ENCODE measurements around the gene MYO9B.

The MYO9B gene, protein sequence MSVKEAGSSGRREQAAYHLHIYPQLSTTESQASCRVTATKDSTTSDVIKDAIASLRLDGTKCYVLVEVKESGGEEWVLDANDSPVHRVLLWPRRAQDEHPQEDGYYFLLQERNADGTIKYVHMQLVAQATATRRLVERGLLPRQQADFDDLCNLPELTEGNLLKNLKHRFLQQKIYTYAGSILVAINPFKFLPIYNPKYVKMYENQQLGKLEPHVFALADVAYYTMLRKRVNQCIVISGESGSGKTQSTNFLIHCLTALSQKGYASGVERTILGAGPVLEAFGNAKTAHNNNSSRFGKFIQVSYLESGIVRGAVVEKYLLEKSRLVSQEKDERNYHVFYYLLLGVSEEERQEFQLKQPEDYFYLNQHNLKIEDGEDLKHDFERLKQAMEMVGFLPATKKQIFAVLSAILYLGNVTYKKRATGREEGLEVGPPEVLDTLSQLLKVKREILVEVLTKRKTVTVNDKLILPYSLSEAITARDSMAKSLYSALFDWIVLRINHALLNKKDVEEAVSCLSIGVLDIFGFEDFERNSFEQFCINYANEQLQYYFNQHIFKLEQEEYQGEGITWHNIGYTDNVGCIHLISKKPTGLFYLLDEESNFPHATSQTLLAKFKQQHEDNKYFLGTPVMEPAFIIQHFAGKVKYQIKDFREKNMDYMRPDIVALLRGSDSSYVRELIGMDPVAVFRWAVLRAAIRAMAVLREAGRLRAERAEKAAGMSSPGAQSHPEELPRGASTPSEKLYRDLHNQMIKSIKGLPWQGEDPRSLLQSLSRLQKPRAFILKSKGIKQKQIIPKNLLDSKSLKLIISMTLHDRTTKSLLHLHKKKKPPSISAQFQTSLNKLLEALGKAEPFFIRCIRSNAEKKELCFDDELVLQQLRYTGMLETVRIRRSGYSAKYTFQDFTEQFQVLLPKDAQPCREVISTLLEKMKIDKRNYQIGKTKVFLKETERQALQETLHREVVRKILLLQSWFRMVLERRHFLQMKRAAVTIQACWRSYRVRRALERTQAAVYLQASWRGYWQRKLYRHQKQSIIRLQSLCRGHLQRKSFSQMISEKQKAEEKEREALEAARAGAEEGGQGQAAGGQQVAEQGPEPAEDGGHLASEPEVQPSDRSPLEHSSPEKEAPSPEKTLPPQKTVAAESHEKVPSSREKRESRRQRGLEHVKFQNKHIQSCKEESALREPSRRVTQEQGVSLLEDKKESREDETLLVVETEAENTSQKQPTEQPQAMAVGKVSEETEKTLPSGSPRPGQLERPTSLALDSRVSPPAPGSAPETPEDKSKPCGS (N-terminal part only)

DNA sequence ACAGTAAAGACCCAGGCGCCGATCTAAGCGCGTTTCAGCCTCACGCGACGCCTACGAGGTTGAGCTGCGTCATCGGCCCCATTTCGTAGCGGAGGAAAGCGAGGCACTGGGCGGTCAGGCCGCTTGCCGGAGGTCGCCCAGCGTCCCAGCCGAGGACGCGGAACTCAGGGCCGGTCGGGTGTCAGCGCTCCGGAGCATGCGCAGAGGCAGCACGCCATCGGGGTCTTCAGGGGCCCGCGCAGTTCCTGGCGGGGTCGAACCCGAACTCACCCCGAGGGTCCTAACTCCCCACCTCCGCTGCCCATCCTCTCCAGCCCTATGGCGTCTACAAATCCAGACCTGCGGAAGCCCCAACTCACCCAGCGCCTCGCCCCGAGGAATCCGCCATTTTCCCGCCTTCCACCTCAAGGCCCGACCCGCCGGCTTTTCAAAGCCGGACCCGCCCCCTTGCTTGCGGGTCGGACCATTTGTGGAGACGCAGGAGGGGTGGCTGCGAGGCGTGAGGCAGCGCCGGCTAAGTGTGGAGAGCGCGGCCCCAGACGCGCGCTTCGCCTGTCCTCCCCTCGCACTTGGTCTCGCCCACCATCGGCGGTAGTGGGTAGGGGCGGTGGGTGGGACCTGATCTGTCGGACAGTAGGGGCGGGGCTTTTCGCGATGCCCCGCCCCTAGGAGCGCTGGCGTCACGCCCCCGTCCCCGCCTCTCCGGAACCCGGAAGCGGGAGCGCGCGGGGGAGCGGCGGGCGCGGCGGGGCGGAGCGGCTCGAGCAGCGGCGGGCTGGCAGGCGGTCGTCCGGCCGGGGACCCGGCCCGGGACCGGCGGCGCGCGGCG is at the start of gene MYO9B, which contains the start of gene HAUS8:
Gene MYO9B, plus strand, starts transcription at position 743 of the 829 bp plus-strand sequence. CDS start 25,941 bp downstream, outside the sequence.
Gene HAUS8, minus strand, starts transcription at position 418 of the 829 bp plus-strand sequence. Its CDS starts 30 bp downstream, at position 388.
- peak within 1 kb of the TSS; percentile 73 to 92 (median 84) for H3K4me3 ChIP-seq
- peak within 1 kb of the TSS; percentile 77 to 95 (median 90) for H3K27ac ChIP-seq

DNA sequence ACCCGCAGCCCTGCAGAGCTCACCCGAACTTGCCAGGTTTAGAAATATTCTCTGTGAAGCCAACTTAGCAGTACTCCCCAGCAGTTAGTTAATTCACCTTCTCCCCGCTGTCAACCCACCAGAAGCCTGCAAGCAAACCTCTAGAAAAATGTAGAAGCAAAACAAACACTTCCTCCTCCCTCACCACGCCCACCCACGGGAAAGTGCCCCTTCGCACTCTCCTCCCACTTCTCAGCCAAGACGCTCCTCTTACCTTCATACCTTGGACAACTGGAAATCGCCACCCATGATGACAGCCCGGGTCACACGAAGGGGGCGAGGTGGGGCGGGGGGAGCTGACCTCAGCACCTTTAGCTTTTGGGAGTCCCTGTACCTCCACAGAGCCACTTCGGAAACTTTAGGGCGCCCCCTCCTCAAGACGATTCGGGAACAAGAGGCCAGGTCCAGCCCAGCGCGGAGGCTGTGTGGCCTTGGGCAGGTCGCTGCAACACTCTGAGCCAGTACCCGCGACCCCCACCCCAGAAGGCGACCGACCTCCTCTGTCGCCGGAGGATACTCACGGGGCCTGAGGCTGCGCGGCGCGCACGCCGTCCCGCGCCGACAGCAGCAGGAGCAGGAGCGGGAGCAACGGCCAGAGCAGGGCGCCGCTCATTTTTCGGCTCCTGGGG is 49.5 kb upstream of the MYO9B start:
- no peak overlapping the region for H3K27ac ChIP-seq
- peak overlapping the region in 3 of 7 experiments; percentile 5 to 22 (median 8) for H3K4me3 ChIP-seq

DNA sequence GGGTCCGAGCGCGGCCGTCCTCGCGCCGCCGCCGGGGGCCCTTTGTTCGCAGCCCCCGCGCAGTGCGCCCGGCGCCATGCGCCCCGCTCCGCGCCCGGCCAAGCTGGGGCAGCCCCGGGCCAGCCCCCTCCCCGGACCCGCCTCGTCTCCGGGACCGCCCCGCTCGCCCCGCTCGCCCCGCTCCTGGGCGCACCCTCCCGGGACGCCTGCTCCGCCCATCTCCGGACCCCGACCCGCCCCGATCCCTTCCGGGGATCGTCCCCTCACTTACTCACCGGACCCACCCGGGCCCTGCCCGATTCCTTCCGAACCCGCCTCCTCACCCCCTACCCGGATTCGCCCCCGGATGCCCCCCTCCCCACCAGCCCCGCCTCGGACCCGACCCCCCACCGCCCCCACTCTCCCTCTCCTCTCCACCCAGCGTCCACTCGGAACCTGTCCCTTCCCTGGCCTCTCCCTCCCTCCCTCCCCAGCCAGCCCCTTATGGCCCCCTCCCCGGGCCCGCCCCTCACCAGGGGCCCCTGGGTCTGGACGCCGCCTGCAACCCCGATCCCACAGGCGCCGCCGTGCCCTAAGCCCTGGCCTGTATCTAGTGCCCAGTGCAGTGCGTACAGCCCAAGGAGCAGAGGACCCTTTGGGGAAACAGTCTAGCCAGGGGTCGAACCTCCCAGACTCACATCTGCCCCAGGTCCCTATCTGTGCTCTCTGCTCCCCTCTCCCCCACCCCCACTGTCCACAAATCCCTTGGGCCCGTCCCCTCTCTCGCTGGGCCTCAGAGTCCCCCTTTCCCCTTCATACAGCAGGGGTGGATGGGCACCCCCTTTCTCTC is 48.7 kb upstream of the MYO9B start, which contains the start of gene CPAMD8:
Gene CPAMD8, minus strand, starts transcription at position 105 of the 829 bp plus-strand sequence. CDS start 168 bp downstream, outside the sequence.
- H3K27ac ChIP-seq, result no peak within 1 kb of the TSS
- H3K4me3 ChIP-seq, result peak within 1 kb of the TSS in 3 of 7 experiments; percentile 5 to 22 (median 8)

DNA sequence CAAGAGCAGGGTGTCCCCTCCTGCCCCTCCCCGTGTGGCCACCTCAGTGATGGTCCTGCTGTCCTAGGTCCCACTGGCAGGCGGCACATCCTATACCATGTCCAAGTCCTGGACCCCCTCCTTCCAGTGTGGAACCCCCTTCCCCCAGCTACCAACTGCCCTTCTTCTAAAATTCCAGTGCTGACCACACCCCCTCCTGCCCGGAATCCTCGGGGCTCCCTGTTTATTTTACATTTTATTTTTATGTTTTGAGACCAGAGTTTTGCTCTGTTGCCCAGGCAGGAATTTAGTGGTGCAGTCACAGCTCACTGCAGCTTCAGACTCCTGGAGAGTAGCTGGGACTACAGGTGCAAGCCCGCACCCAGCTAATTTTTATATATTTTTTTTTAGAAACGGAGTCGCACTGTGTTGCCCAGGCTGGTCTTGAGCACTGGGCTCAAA is 48.0 kb upstream of the MYO9B start:
- Histone ChIP-seq H3K4me3 (no peak overlapping the region), H3K27ac (no peak overlapping the region)

DNA sequence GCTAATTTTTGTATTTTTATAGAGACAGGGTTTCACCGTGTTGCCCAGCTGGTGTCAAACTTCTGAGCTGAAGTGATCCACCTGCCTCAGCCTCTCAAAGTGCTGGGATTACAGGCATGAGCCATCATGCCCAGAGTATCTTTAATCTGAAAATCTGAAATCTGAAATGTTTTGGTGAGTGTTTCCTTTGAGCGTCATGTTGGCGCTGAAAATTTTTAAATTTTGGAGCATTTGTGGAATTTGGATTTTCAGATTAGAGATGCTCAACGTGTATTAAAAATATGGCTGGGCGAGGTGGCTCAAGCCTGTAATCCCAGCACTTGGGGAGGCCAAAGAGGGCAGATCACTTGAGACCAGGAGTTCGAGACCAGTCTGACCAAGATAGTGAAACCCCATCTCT is 43.8 kb upstream of the MYO9B start:
- no peak overlapping the region for H3K4me3 ChIP-seq
- no peak overlapping the region for H3K27ac ChIP-seq

DNA sequence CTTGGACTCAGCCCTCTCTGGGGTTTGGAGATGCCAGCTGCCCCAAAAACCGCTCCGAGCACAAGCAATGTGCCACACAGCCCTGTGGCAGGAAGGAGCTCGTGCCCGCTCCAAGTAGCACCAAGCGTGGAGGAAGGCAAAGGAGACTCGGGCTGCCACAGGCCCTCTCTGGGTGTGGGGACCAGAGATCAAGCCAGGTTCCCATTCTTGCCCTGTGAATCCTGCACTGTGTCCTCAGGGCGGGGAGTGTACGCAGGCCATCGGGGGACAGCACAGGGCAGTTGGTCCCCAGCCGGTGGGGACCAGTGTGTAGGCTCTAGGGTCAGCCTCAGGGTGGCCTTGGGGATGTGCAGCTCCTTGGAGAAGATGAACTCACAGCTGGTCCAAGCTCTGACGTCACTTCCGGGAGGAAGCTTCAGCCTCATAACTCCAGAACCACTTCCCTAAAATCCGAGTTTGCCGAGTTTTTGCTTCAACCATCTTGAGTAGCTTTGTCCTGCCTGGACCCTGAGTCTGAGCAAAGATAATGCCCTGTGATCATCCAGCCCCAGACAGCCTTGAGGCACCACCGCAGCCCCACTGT is 39.6 kb upstream of the MYO9B start:
- no peak overlapping the region for H3K4me3 ChIP-seq
- no peak overlapping the region for H3K27ac ChIP-seq

DNA sequence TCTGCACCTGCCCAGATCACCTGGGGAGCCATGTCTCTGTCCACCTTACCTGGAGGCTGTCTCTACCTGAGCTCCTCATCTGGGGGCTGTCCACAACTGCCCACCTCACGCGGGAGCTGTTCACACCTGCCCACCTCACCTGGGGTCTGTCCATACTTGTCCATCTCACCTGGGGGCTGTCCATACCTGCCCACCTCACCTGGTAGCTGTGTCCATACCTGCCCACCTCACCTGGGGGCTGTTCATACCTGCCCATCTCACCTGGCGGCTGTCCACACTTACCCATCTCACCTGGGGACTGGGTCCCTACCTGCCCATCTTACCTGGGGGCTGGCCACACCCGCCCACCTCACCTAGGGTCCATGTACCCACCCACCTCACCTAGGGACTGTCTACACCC is 38.9 kb upstream of the MYO9B start:
- Histone ChIP-seq H3K27ac (no peak overlapping the region), H3K4me3 (no peak overlapping the region)

DNA sequence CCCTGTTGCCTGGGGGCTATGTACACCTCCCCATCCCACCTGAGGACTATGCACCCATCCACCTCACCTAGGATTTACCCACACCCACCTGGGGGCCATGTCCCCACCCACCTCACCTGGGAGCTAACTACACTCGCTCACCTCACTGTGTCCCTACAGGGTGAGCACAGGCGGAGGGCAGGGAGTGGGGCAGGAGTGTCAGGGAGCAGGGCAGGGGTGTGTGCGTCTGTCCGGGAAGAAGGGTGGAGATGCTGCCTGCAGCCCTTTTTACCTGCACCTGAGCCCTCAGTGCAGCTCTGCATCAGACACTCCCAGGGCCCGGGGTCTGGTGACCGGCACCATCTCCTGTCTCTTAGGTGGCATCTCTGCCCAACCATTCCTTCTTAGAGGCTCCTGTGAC is 38.4 kb upstream of the MYO9B start:
- H3K4me3 ChIP-seq, result no peak overlapping the region
- no peak overlapping the region for H3K27ac ChIP-seq

DNA sequence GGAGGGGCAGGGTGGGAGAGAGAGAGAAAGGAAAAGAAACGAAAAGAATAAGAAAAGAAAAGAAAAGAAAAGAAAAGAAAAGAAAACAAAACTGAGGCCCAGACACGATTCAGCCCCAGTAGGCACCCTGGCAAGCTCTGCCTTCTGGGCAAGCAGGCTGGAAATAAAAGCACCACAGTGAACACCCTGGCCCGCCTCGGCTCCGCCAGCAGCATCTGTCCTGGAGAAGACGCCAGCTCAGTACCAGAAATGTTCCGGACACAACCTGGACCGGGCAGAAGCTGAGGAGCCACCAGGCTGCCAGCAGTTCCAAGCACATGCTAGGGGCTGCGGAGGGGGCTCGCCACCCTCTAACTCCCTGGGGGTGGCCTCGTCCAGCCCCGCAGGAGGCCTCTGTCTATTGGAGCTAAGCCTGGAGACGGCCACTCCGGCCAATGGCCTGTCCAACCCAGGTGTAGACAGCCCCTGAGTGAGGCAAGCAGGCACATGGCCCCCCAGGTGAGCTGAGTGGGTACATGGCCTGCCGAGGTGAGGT is 37.5 kb upstream of the MYO9B start:
- Histone ChIP-seq H3K27ac (no peak overlapping the region), H3K4me3 (no peak overlapping the region)

DNA sequence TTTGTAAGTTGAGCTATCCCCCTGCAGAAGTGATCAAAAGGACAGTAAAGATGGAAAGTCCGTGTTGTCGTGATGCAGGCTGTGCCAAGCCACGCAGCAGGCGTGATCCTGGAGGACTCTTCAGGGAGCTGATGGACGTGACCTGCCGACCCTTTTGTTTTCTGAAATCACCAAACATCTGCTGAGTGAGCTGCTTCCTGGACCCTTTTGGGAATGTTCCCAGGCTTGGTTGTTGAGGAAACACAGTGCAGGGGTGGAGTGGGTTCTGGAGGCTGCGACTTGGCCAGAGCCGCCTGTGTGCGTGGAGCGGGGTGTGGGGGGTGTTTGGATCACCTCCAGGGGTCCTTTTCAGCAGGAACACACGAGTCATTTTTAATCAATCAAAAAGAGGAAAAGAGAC is 33.6 kb upstream of the MYO9B start:
- Histone ChIP-seq H3K4me3 (no peak overlapping the region), H3K27ac (no peak overlapping the region)

DNA sequence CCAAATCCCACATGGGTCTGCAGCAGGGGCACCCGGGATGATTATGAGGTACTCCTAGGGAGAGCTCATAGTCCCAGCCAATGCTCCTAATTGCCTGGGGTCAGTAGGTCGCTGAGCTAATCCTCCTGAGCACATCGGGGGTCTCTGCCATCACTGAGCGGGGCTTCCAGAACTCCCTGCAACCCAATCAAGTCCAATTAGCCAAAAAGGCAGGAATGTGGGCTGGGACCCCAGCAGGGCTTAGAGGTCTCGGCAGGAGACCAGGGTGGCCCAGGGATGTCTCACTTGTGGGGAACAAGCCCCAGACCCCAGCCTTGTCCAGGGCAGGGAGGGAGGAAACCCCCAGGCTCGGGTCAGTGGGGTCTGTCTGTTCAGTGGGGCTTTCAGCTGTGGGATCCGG is 31.8 kb upstream of the MYO9B start:
- no peak overlapping the region for H3K27ac ChIP-seq

DNA sequence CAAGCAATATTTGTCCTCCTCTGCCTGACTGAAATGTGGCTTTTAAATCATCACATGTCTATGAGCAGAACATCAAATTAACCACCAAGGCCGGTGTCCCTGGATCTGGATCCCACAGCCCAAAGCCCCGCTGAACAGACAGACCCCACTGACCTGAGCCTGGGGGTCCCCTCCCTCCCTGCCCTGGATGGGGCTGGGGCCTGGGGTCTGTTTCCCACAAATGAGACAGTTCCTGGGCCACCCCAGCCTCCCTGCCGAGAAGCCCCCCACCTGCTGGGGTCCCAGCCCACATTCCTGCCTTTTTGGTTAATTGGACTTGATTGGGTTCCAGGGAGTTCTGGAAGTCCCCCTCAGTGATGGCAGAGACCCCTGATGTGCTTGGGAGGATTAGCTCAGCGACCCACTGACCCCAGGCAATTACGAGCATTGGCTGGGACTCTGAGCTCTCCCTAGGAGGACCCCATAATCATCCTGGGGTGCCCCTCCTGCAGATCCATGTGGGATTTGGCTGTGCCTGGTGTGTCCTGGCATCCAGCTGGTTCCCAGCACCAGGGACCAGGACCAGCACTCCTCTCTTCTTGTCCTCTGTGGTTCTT is 29.6 kb upstream of the MYO9B start:
- no peak overlapping the region for H3K27ac ChIP-seq
- H3K4me3 ChIP-seq, result no peak overlapping the region

More for the DNA sequence above, 31.8 kb upstream of the MYO9B start:
- H3K4me3 ChIP-seq, result no peak overlapping the region

DNA sequence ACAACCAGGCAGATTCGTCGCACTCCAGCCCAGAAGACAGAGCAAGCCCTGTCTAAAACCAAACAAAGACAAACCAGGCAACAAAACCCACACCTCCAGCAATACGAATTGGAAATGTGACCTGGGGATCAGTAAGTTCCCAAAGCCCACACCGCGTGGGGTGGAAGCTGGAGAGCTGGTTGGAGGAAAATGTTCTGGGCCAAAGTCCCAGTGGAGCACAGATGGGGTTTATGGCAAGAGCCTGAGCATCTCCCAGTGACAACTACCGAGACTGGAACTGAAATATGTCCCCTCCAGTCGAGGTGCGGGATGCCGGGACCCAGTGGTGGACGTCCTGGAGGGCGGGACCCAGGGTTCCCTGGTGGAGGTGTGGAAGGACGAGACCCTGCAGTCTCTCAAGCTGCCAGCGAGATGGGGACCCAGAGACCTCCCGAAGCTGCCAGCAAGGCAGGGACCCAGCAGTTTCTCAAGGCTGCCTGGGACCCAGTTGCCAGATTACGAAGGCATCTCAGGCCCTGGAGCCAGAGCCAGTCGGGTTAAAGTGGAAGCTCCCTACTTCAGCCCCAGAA is 26.6 kb upstream of the MYO9B start:
- Histone ChIP-seq H3K4me3 (no peak overlapping the region), H3K27ac (no peak overlapping the region)

DNA sequence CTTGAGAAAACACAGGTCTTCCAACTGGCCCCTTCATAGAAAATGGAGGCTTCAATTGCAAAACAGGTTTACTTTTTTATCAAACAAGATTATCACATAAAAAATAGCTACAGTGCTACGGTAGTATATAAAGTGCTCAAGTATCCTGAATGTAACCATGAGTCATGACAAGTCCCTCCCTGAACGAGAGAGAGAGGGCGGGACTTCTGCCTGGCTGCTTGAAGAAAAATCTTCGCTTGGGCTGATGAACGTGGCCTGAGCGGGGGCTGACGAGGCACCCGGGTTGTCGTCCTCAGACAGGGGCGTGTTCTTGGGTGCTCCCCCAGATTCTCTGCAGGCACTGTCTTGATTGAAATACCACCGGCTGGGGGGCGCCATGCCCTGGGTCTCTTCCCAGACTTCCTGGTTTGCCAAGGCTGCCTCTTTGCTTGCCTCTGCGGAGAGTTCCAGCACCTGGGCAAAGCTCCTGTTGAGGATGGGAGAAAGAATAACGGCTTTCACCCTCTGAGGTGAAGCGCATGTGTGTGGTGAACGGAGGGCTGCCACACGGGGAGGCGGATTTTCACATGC is 25.8 kb upstream of the MYO9B start:
- H3K4me3 ChIP-seq, result no peak overlapping the region
- no peak overlapping the region for H3K27ac ChIP-seq

DNA sequence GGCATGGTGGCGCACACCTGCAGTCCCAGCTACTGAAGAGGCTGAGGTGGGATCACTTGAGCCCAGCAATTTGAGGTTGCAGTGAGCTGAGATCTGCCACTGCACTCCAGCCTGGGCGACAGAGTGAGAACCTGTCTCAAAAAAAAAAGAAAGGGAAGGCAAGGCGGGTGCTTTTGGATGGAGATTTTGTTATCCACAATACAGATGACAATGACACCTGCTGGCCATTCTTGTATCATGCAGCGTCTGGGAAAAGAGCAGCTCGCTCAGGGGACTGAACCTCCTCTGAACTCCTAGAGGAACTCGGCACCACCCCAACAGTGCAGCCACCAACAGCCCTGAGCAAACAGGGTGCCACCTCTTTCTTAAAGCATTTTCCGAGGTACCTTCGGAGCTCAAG is 23.1 kb upstream of the MYO9B start:
- no peak overlapping the region for H3K4me3 ChIP-seq
- H3K27ac ChIP-seq, result no peak overlapping the region

DNA sequence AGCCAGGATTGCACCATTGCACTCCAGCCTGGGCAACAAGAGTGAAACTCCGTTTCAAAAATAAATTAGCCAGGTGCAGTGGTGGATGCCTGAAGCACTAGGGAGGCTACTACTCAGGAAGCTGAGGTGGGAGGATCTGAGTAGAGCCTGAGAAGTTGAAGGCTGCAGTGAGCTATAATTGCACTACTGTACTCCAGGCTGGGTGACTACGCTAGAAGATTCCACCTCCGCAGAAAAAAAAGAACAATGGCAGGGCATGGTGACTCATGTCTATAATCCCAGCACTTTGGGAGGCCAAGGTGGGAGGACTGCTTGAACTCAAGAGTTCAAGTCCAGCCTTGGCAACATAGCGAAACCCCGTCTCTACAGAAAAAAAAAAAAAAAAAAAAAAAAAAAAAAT is 20.8 kb upstream of the MYO9B start:
- Histone ChIP-seq H3K27ac (no peak overlapping the region), H3K4me3 (no peak overlapping the region)
